Fibroblast of villous mesenchyme (primary cell): ENCODE measurements around the gene CEBPA. TPM values are rescaled to one million over a fixed set of nuclear protein-coding genes. Genes with fewer than 3 reads are reported as not detected.

Experiments
- DNase-seq: peaks from one replicate; pipeline ENCODE4 v3.0.0-alpha.2; 2010; ENCODE audit warnings: low read depth
- H3K4me3 ChIP-seq: 2 replicates; pipeline ENCODE4 v1.5.1; 2011; ENCODE audit warnings: low read depth, mild to moderate bottlenecking, low read length
- total RNA-seq: library from RNA; depleted of rRNA; stranded (reverse); fragments of >200 nt; gene quantifications from 2 replicates; pipeline ENCODE4 v1.2.3, GENCODE V29; 2012
- TF ChIP-seq, protein P1 (sequence below): IDR thresholded peaks from 2 replicates; pipeline ENCODE4 v1.5.1; 2012; ENCODE audit warnings: low read depth, mild to moderate bottlenecking, low read length; ENCODE audit not compliant: insufficient read depth

Gene CEBPA
- total RNA-seq, 1 donor: under 0.01 TPM

- TF ChIP-seq, protein P1, sequence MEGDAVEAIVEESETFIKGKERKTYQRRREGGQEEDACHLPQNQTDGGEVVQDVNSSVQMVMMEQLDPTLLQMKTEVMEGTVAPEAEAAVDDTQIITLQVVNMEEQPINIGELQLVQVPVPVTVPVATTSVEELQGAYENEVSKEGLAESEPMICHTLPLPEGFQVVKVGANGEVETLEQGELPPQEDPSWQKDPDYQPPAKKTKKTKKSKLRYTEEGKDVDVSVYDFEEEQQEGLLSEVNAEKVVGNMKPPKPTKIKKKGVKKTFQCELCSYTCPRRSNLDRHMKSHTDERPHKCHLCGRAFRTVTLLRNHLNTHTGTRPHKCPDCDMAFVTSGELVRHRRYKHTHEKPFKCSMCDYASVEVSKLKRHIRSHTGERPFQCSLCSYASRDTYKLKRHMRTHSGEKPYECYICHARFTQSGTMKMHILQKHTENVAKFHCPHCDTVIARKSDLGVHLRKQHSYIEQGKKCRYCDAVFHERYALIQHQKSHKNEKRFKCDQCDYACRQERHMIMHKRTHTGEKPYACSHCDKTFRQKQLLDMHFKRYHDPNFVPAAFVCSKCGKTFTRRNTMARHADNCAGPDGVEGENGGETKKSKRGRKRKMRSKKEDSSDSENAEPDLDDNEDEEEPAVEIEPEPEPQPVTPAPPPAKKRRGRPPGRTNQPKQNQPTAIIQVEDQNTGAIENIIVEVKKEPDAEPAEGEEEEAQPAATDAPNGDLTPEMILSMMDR: no peak
- DNase-seq: no peak
These were observed 26.3 kb downstream of the CEBPA start for GRCh38 chr19:33275933-33276619.

GRCh38 chr19:33275559-33275932, 26.8 kb downstream of the CEBPA start:
- DNase-seq: no peak
- H3K4me3 ChIP-seq: no peak overlapping the region
- TF ChIP-seq, protein P1: no peak

More at GRCh38 chr19:33275933-33276619, 26.3 kb downstream of the CEBPA start:
- H3K4me3 ChIP-seq: no peak overlapping the region

DNA sequence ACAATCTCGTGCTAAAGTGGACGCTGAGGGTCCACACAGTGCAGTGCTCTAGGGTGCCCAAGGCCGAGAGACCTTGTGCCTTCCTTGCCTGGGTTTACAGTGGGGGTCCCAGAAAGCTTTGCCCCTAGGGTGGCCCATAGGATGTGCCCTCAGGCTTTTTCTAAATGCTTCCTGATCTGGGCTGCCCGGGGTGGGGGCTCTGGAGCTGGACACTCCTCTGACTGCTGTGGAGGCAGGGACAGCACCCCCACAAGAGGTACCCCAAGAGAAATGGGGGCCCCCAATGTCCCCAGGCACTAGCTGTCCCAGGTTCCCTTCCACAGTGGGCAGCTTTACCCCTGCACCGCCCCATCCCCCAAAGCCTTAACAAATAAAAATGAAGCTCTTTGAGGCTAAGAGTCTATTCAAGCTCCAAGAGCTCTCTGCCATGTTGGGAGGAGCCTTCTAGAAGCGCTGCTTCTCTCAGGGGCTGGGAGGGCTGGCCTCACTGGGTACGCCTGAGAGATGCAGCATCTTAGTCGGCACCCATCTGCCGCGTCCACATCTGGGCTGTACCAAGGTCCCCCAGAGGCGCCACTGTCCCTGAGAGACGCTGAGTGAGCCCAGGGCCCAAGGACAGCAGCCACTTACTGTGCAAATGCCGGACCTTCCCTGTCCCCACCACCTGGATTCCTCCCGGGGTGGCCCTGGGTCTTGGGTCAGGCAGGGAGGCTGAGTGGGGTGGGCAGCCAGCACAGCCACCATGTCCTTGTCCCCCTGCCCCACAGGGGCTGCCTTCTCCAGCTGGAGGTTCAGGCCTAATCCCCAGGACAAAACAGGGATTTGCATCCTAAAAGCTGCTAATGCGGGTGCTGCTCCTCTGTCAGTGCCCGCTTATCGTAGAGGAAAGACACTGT, 27.4 kb downstream of the CEBPA start:
- DNase-seq: no peak
- H3K4me3 ChIP-seq: no peak overlapping the region
- TF ChIP-seq, protein P1: no peak

- no peak overlapping the region for H3K4me3 ChIP-seq
- peak; percentile 81 for DNase-seq
- TF ChIP-seq, protein P1: no peak
These were observed 28.3 kb downstream of the CEBPA start for GRCh38 chr19:33273881-33274662.

DNA sequence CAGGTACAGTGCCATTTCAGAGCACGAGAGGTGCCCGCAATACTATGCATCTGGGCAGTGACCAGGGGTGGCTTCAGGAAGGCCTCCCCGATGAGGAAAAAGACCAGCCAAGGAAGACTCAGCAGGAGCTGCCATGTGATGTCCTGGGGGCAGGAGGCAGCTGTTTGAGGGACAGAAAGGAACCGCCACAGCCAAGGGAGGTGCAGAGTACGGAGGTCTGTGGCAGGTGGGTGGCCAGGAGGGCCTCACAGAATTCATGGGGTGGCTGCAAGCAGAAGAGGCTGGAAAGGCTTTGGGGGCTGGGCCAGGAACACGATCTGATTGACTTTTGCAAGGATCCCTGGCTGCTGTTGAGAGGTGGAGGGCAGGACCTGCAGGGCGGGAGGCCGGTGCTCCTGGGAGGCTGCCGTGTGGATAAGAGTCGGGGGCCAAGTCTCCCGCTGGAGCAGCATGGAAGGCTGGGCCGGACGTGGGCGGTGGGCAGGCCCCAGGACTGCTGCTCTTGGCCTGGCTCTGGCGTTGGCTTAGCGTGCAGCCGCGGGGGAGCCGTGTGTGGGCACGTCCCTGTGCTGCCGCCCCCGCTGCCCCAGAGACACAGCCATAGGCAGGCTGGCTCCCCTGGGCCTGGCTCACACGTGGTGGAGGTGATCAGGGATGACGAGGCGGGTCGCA, 29.1 kb downstream of the CEBPA start:
- TF ChIP-seq, protein P1: no peak
- DNase-seq: no peak

More for the DNA sequence above, 29.1 kb downstream of the CEBPA start:
- no peak overlapping the region for H3K4me3 ChIP-seq
